H1 (cell line): ENCODE measurements around the gene SLC7A6OS. TPM values are rescaled to one million over a fixed set of nuclear protein-coding genes. Genes with fewer than 3 reads are reported as not detected.

ENCODE experiments used
- CTCF ChIA-PET: fragments of 300-600 bp; sonication (Branson Sonifier 250); formaldehyde crosslinking; loops from one replicate; lab custom pipeline; 2021; ENCODE audit not compliant: partially characterized antibody; lab: Charles Lee
- POLR2A ChIA-PET: fragments of 300-600 bp; sonication (Branson Sonifier 250); formaldehyde crosslinking; loops from one replicate; lab custom pipeline; 2021; ENCODE audit warnings: inconsistent platforms; ENCODE audit not compliant: partially characterized antibody; lab: Charles Lee
- DNase-seq, 2 experiments: peaks; one replicate each; pipeline versions ENCODE4 v3.0.0 to v3.0.0-alpha.2; 2010 to 2022; ENCODE audit warnings: low spot score in 2 of 2, low read depth in 1 of 2, mixed read lengths in 1 of 2
- FAIRE-seq: peaks from 2 replicates; lab custom pipeline; 2011; peaks lifted over from hg19 to GRCh38; lab: Jason Lieb, UNC
- H2AFZ ChIP-seq: 2 replicates; pipeline ENCODE4 v1.8.1; 2012; ENCODE audit warnings: low read length, inconsistent platforms
- H2AK5ac ChIP-seq: 2 replicates; pipeline ENCODE4 v1.6.1; 2013; ENCODE audit warnings: low read depth, low read length
- H2BK120ac ChIP-seq: replicated peaks from 2 replicates; pipeline ENCODE3; 2013; ENCODE audit warnings: low read depth, low read length, inconsistent platforms
- H2BK12ac ChIP-seq: 2 replicates; pipeline ENCODE4 v1.6.1; 2013; ENCODE audit warnings: low read depth, low read length
- H2BK15ac ChIP-seq: 2 replicates; pipeline ENCODE4 v1.6.1; 2013; ENCODE audit warnings: low read length
- H2BK20ac ChIP-seq: 2 replicates; pipeline ENCODE4 v1.6.1; 2013; ENCODE audit warnings: low read length
- H2BK5ac ChIP-seq: 2 replicates; pipeline ENCODE4 v1.6.1; 2013; ENCODE audit warnings: low read depth, low read length
- H3K14ac ChIP-seq: 2 replicates; pipeline ENCODE4 v1.6.1; 2013; ENCODE audit warnings: inconsistent platforms; ENCODE audit not compliant: insufficient read length
- H3K18ac ChIP-seq: 2 replicates; pipeline ENCODE4 v1.6.1; 2013; ENCODE audit warnings: low read length; ENCODE audit errors: extremely low read depth
- H3K23ac ChIP-seq: 2 replicates; pipeline ENCODE4 v1.6.1; 2013; ENCODE audit warnings: inconsistent platforms; ENCODE audit not compliant: insufficient read length
- H3K23me2 ChIP-seq: 2 replicates; pipeline ENCODE4 v1.6.1; 2013; ENCODE audit warnings: low read depth, low read length
- H3K27ac ChIP-seq: 2 replicates; pipeline ENCODE4 v1.6.1; 2011; ENCODE audit warnings: low read depth, low read length, inconsistent platforms
- H3K27me3 ChIP-seq, 4 experiments: replicated peaks in 1 of 4; 1 replicate in 1 of 4; 2 replicates in 3 of 4; pipeline versions ENCODE4 v1.6.1 to v1.8.1; 2011 to 2013; ENCODE audit warnings: low read length in 3 of 4, mild to moderate bottlenecking in 3 of 4, inconsistent platforms in 2 of 4, mixed read lengths in 2 of 4, moderate library complexity in 1 of 4; ENCODE audit not compliant: control insufficient read depth in 3 of 4, insufficient read depth in 3 of 4; ENCODE audit errors: extremely low read depth in 1 of 4
- H3K36me3 ChIP-seq, 4 experiments: 2 replicates each; pipeline versions ENCODE4 v1.6.1 to v1.8.1; 2011 to 2013; ENCODE audit warnings: mild to moderate bottlenecking in 4 of 4, low read length in 3 of 4, moderate library complexity in 2 of 4, control low read depth in 1 of 4, inconsistent platforms in 1 of 4; ENCODE audit not compliant: insufficient read depth in 4 of 4, control insufficient read depth in 2 of 4
- H3K4ac ChIP-seq: replicated peaks from 2 replicates; pipeline ENCODE3; 2013; ENCODE audit warnings: low read length, low read depth, mixed read lengths, inconsistent platforms; ENCODE audit not compliant: insufficient read length
- H3K4me1 ChIP-seq, 4 experiments: replicated peaks in 1 of 4; 1 replicate in 1 of 4; 2 replicates in 3 of 4; pipeline versions ENCODE4 v1.6.1 to v1.8.1; 2011 to 2013; ENCODE audit warnings: low read length in 3 of 4, inconsistent platforms in 2 of 4, mixed read lengths in 1 of 4; ENCODE audit not compliant: insufficient read depth in 4 of 4, control insufficient read depth in 3 of 4
- H3K4me2 ChIP-seq, 2 experiments: 2 replicates each; pipeline versions ENCODE4 v1.6.1 to v1.8.1; 2011 to 2013; ENCODE audit warnings: low read depth in 2 of 2, low read length in 2 of 2, control low read depth in 1 of 2, inconsistent platforms in 1 of 2, mild to moderate bottlenecking in 1 of 2; ENCODE audit not compliant: insufficient read depth in 1 of 2
- H3K4me3 ChIP-seq, 4 experiments: fragments of 200-600, 300-600 bp in 1 of 4; sonication (generic), shearing (Covaris generic), sonication (Bioruptor Twin) in 1 of 4; 2 replicates each; pipeline versions ENCODE4 v1.5.1 to v1.8.1; 2011 to 2016; ENCODE audit warnings: low read length in 4 of 4, low read depth in 3 of 4, control low read depth in 2 of 4, inconsistent platforms in 2 of 4, mild to moderate bottlenecking in 2 of 4, mixed read lengths in 1 of 4, moderate library complexity in 1 of 4; ENCODE audit not compliant: insufficient read depth in 2 of 4; ENCODE audit errors: extremely low read depth in 1 of 4
- H3K56ac ChIP-seq: replicated peaks from 2 replicates; pipeline ENCODE3; 2013; ENCODE audit warnings: low read depth, mild to moderate bottlenecking, mixed read lengths, low read length, inconsistent platforms; ENCODE audit not compliant: insufficient read length
- H3K79me1 ChIP-seq: 2 replicates; pipeline ENCODE4 v1.6.1; 2013; ENCODE audit warnings: low read depth, low read length, control low read depth
- H3K79me2 ChIP-seq, 2 experiments: 2 replicates each; pipeline versions ENCODE4 v1.6.1 to v1.8.1; 2012 to 2013; ENCODE audit warnings: low read length in 2 of 2, mild to moderate bottlenecking in 2 of 2, inconsistent platforms in 1 of 2; ENCODE audit not compliant: insufficient read depth in 2 of 2, control insufficient read depth in 1 of 2
- H3K9ac ChIP-seq, 4 experiments: replicated peaks in 1 of 4; 1 replicate in 1 of 4; 2 replicates in 3 of 4; pipeline versions ENCODE4 v1.6.1 to v1.8.1; 2011 to 2013; ENCODE audit warnings: low read depth in 3 of 4, low read length in 3 of 4, control low read depth in 2 of 4, mild to moderate bottlenecking in 2 of 4, moderate library complexity in 2 of 4, inconsistent platforms in 1 of 4; ENCODE audit errors: extremely low read depth in 1 of 4
- H3K9me3 ChIP-seq, 2 experiments: 2 replicates each; pipeline versions ENCODE4 v1.6.1 to v1.8.1; 2012 to 2013; ENCODE audit warnings: mild to moderate bottlenecking in 2 of 2, moderate library complexity in 2 of 2, control low read depth in 1 of 2, inconsistent platforms in 1 of 2, low read depth in 1 of 2, low read length in 1 of 2, mixed read lengths in 1 of 2; ENCODE audit not compliant: insufficient read depth in 2 of 2
- H4K20me1 ChIP-seq, 2 experiments: replicated peaks in 1 of 2; 2 replicates each; pipeline versions ENCODE3 to v1.8.1; 2011 to 2013; ENCODE audit warnings: inconsistent platforms in 2 of 2, low read length in 2 of 2, mild to moderate bottlenecking in 1 of 2; ENCODE audit not compliant: insufficient read depth in 2 of 2, control insufficient read depth in 1 of 2
- H4K5ac ChIP-seq: 2 replicates; pipeline ENCODE4 v1.6.1; 2013; ENCODE audit warnings: low read length, low read depth, mixed read lengths, inconsistent platforms; ENCODE audit not compliant: insufficient read length
- H4K8ac ChIP-seq: 2 replicates; pipeline ENCODE4 v1.8.0; 2013; ENCODE audit warnings: mild to moderate bottlenecking, moderate library complexity, low read length, inconsistent platforms; ENCODE audit not compliant: insufficient read depth; ENCODE audit errors: extremely low read depth
- H4K91ac ChIP-seq: replicated peaks from 2 replicates; pipeline ENCODE3; 2013; ENCODE audit warnings: low read length, mixed read lengths, inconsistent platforms; ENCODE audit not compliant: insufficient read length
- PHF8 ChIP-seq: fragments of 200-600 bp; sonication (generic); conservative IDR thresholded peaks from 2 replicates; pipeline ENCODE4 v1.7.1; 2012; ENCODE audit warnings: low read depth, mild to moderate bottlenecking, inconsistent platforms, low read length, moderate library complexity
- POLR2AphosphoS5 ChIP-seq: IDR thresholded peaks from 2 replicates; pipeline ENCODE4 v1.6.1; 2011; ENCODE audit warnings: low read depth, low read length
- POU5F1 ChIP-seq: IDR thresholded peaks from 2 replicates; pipeline ENCODE4 v1.6.1; 2011; ENCODE audit warnings: low read depth, mild to moderate bottlenecking, low read length, moderate library complexity
- RNF2 ChIP-seq: fragments of 200-900, 300-1000 bp; sonication (generic); IDR thresholded peaks from 2 replicates; pipeline ENCODE4 v1.7.1; 2016; ENCODE audit warnings: borderline replicate concordance, low read depth, mild to moderate bottlenecking, antibody characterized with exemption, low read length; ENCODE audit not compliant: poor library complexity, severe bottlenecking; ENCODE audit errors: missing control alignments
- TEAD4 ChIP-seq: IDR thresholded peaks from 2 replicates; pipeline ENCODE4 v1.6.1; 2012; ENCODE audit warnings: low read depth, low read length, inconsistent platforms, mixed read lengths
- WGBS, 2 experiments: shearing (Covaris generic) in 1 of 2; methylation state at CpG; one replicate each; pipeline versions ENCODE4 v1.1.6 to v1.1.7; 2013 to 2015; ENCODE audit warnings: low lambda C conversion rate in 2 of 2, mixed read lengths in 2 of 2, inconsistent platforms in 1 of 2, low coverage in 1 of 2, missing lambda C conversion rate in 1 of 2; ENCODE audit not compliant: insufficient replicate concordance in 2 of 2, insufficient coverage in 1 of 2, insufficient read length in 1 of 2; ENCODE audit errors: extremely low coverage in 1 of 2, missing lambda C conversion rate in 1 of 2; 5-methylcytosine and 5-hydroxymethylcytosine counted together
- polyA plus RNA-seq, 7 experiments: library from polyadenylated mRNA; depleted of rRNA in 3 of 7; stranded (reverse) in 5 of 7; unstranded in 2 of 7; fragments of >200 nt in 5 of 7; fragments of 200-250 nt in 2 of 7; gene quantifications; 1 replicate in 5 of 7; 2 replicates in 1 of 7; 4 replicates in 1 of 7; pipeline versions ENCODE4 v1.2.1 to v1.2.3, GENCODE V29; 2011 to 2013; ENCODE audit warnings: missing spikeins in 2 of 7, mixed read lengths in 2 of 7
- total RNA-seq: library from RNA; stranded (reverse); fragmentation: NEBNext Ultra II Directional; extraction: Animal tissue kit (Norgen Biotek cat#: 25700); gene quantifications from 2 replicates; pipeline ENCODE4 v1.2.1, GENCODE V29; 2021

Gene SLC7A6OS
- total and polyA plus RNA-seq, 2 of the 8 experiments (the other 6 are each of a cell fraction or from before 2014, with no cell fraction given) = 7.3 to 21.3 TPM

DNA sequence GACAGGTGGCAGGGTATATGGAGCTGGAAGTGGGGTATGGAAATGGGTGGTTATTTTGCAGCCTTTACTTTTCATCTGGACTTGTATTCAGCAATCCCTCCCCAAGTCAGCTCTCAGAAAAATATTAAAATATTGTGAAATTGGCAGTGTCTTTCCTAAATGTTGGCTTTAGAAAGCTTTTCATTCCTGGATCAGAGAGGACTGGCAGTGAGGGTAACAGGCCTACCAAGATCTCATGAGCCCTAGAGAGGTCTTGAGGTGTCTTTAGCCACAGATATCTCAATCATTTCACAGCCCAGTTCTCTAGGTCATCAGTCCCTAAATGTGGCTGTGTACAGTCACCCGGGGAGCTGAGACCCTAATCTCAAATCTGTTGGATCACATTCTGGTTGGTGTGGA lies 22.5 kb downstream of the SLC7A6OS start:
- Histone ChIP-seq H2BK120ac (no peak overlapping the region), H3K4me1 (no peaks in the 10 kb centered on the region), H3K36me3 (peaks cover 0 to 15% (median 5%) of the 10 kb centered on the region in 4 experiments; a peak in 5 of 8 replicates), H3K27ac (no peak overlapping the region), H2BK12ac (no peak overlapping the region), H3K18ac (no peak overlapping the region), H3K79me2 (no peaks in the 10 kb centered on the region), H4K8ac (no peak overlapping the region), H4K20me1 (peaks cover 0 to 9% of the 10 kb centered on the region in 2 experiments), H2BK15ac (no peak overlapping the region), H3K14ac (no peak overlapping the region), H3K56ac (no peak overlapping the region), H4K91ac (no peak overlapping the region), H2BK5ac (no peak overlapping the region), H3K23me2 (no peaks in the 10 kb centered on the region; the same call in 1 of the 2 replicates), H3K23ac (no peak overlapping the region), H3K27me3 (no peaks in the 10 kb centered on the region), H3K9me3 (no peaks in the 10 kb centered on the region), H4K5ac (no peak overlapping the region), H3K79me1 (0 out of 2 replicates have a peak, but pooled peaks cover 3% of the 10 kb centered on the region), H3K4me3 (no peak overlapping the region), H2AK5ac (no peak overlapping the region), H3K9ac (no peak overlapping the region), H3K4me2 (no peak overlapping the region), H2BK20ac (no peak overlapping the region), H2AFZ (no peak overlapping the region), H3K4ac (no peak overlapping the region)
- 95% methylated on average over 1 of the region's 1 CpG; no CpG with 5 or more reads in 1 of the 2 experiments for WGBS, 2 experiments
- FAIRE-seq (no peak), DNase-seq (no peak)
- ChIA-PET POLR2A (interaction anchor here (0.6 to 4.4 kb wide), 4 partner anchors 10 to 107 kb away, joined by 3 to 13 read pairs (median 4); no protein-coding TSS in a partner anchor), CTCF (interaction anchor here (0.6 to 20.4 kb wide), 8 partner anchors 9 to 60 kb away, joined by 3 to 233 read pairs (median 3); partner anchors contain the start of gene SLC7A6)
- TF ChIP-seq PHF8 (no peak), POLR2AphosphoS5 (no peak), RNF2 (no peak), POU5F1 (no peak), TEAD4 (no peak)
